ENCODE results near the gene FUS.
A peak's percentile ranks its signal among the peaks of the same experiment; 100 is the strongest.
"Not testable (repeated sequence)": the region's sequence is repeated elsewhere in the genome, so short reads cannot be mapped to it uniquely, and the experiment has no call there.

FUS gene

DNA sequence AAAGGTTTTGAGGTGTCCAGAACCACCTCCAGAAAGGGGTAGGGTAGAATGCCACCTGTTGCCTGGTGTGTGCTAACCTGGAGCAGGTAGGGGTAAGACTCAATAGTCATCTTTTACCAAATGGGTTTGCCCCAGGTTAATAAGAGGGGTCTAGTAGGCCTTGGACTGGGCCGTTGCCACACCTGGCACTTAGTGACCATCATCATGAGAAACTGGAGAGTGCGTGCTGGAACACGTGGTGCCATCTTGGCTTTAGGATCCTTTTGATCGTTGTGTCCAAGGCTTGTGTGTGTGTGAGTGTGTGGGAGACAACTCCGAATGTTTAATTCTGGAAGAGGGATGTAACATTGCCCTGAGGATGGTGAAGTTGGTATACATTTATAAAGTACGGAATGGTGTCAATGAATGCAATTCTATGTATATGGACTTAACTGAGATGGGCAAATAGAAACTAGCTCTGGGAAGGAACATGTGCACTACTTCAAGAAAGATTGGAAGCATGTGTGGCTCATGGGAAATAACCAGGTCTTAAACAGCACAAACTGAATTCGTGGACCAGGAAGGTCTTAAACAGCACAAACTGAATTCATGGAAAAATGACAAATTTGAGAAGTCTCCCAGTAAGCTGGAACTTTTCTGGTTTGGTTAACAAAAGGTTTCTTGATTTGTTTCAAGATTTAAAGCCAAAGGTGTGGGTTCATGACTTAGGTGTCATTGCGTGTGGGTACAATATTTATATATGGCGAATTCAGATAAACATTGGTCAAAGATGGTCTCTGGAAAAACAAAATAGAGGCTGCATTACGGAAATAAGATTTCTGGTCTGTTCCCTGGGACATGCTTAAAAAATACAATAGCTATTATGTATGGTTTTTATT, 7.2 kb downstream of the FUS start:
- DNase-seq (ENCODE audit: low spot score) = no peak

DNA sequence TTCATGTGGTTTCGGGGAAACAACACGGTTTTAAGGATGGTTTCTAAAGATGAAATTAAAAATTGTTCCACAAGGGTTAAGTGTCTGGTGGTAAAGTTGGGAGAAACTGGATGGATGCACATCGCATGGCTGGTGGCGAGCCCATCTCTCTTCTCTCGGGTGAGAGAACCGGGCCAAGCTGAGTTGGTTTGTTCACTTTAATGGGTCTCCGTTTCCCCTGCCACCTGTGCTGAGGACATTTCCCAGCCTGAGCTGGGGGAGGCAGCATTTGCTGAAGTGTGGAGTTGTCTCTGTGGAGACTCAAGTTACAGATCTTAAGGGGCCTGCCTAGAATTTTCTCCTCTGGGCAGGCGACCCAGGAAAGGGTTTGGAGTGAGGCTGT, 7.9 kb downstream of the FUS start:
- DNase-seq (ENCODE audit: low spot score) = no peak

- no peak for DNase-seq (ENCODE audit: low spot score)
Measured at GRCh38 chr16:31188450-31189411, 8.8 kb downstream of the FUS start.

DNA sequence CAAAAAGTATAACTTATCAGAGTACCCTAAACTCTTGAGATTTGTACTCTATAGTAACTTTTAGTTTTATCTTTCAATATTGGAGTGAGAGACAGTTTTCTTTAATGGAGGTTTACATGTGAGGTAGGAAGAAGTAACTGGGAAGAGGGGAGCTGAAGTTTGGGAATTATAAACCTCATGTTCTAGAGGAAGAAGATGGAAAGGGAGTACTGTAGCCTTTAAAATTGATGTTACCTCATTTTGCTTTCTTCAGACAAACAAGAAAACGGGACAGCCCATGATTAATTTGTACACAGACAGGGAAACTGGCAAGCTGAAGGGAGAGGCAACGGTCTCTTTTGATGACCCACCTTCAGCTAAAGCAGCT, 9.5 kb downstream of the FUS start:
- DNase-seq (ENCODE audit: low spot score) = no peak

DNA sequence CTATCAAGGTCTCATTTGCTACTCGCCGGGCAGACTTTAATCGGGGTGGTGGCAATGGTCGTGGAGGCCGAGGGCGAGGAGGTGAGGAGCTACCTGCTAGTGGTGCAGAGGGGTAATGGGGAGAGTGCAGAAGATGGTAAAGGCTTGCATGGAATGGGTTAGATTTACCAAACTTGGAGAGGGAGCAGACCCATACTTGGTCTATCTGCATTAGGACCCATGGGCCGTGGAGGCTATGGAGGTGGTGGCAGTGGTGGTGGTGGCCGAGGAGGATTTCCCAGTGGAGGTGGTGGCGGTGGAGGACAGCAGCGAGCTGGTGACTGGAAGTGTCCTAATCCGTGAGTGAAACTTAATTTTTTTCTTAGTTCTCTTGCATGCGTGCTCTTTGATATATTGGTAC, 10.1 kb downstream of the FUS start:
- no peak for DNase-seq (ENCODE audit: low spot score)

DNA sequence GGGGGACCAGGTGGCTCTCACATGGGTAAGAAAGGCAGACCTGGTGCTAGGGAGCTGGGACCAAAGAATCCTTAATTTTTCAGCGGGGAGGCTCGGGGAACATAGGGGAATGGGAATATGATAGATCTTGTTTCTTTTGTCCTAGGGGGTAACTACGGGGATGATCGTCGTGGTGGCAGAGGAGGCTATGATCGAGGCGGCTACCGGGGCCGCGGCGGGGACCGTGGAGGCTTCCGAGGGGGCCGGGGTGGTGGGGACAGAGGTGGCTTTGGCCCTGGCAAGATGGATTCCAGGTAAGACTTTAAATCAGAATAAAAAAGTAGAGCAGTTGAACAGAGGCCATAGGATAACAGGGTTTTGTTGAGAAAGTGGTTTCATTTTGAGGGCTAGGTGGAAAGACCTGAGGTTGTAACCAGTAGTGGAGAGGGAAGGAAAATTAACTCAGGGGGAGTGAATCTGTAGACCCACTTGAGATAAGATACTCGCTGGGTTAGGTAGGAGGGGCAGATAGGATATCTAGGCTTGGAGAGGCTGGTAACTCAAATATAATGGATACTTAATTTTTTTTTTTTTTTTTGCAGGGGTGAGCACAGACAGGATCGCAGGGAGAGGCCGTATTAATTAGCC, 11.0 kb downstream of the FUS start:
- DNase-seq (ENCODE audit: low spot score) = no peak

GRCh38 chr16:31191697-31192428, 11.9 kb downstream of the FUS start:
- no peak for DNase-seq (ENCODE audit: low spot score)

DNA sequence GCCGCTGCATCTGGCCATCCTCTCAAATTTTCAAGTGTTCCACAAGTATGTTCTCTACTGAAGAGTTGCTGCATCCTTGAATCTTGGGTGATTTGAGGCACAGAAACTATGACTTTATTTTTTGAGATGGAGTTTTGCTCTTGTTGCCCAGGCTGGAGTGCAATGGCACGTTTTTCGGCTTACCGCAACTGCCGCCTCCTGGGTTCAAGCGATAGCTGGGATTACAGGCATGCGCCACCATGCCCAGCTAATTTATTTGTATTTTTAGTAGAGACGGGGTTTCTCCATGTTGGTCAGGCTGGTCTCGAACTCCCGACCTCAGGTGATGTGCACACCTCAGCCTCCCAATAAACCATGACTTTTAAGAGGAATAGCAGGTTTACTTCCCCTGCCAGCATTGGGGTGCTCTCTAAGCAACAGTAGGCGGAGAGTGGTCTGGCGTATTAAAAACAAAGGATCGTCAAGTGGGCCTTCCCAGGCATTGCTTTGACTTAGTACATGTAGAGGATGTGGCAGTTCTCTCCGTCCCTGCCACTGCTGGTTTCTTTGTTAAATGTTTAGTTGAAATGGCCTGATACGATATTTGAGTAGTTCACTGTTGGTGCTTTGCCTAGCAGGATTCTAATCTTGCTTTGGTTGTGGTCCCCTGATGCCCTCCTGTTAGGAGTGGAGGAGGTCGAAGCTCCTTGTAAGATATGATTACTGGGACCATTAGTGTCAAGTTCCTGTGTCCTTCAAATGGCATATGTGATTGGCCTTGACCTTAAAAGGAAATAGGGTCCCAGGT, 13.1 kb downstream of the FUS start:
- DNase-seq (ENCODE audit: low spot score) = no peak

DNA sequence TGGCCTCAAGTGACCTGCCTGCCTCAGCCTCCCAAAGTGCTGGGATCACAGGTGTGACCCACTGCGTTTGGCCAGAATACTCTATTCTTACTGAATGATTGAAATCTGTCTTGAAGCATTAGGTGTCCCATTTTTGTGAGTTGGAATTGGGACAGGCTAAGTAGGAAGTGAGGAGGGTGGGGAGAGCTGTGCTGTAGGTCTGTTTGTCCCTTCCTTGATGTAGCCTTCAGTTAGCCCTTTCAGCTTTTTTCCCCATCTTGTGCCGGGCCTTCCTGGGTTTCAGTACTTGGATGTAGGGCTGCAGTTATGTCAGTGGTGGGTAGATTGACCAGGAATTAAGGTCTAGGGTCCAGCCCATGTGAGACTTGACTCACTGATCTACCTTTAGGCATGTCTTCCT, 13.9 kb downstream of the FUS start:
- DNase-seq (ENCODE audit: low spot score) = no peak

- no peak for DNase-seq (ENCODE audit: low spot score)
Measured at GRCh38 chr16:31194898-31195297, 15.0 kb downstream of the FUS start.

DNA sequence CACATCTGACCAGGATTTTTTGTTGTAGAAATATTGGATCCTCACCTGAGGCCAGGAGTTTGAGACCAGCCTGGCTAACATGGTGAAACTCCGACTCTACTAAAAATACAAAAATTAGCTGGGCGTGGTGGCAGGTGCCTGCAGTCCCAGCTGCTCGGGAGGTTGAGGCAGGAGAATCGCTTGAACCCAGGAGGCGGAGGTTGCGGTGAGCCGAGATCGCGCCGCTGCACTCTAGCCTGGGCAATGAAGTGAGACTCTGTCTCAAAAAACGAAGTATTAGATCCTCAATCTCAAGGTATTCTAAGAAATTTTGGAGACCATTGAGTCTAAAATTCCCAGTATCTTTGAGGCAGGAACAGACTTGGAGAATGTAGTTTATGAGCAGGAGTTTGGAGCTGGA, 15.9 kb downstream of the FUS start:
- DNase-seq (ENCODE audit: low spot score) = not testable (repeated sequence)

GRCh38 chr16:31196324-31197088, 16.6 kb downstream of the FUS start:
- no peak for DNase-seq (ENCODE audit: low spot score)

DNA sequence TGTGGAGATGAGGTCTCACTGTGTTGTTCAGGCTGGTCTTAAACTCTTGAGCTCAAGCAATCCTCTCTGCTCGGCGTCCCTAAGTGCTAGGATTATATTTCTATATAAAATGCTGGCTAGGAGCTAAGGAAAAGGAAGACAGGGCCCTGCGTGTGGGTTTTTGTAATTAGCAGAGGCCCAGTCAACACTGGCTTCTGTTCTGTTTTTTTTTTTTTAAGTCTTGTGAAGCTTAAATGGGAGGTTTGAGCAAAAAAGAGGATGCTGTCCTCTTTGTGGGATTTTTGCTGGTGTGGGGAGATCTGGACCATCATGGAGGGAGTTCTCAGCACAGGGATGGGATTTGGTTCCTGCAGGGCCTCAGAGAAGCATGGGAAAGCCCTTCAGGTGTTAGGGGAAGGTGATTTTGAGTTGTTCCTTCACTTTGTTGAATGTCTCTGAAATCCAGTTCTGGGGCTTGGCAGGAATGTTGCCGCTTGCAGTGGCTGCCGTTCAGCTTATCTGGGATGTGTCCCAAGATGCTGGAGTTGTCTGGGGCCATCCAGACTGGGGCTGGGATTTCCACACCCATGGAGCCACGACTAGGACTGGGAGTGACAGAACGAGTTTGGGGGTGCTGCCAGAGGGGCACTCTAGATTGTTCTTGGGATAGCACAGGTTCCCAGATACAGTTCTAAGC, 18.4 kb downstream of the FUS start:
- no peak for DNase-seq (ENCODE audit: low spot score)

GRCh38 chr16:31199430-31200041, 19.6 kb downstream of the FUS start:
- no peak for DNase-seq (ENCODE audit: low spot score)

DNA sequence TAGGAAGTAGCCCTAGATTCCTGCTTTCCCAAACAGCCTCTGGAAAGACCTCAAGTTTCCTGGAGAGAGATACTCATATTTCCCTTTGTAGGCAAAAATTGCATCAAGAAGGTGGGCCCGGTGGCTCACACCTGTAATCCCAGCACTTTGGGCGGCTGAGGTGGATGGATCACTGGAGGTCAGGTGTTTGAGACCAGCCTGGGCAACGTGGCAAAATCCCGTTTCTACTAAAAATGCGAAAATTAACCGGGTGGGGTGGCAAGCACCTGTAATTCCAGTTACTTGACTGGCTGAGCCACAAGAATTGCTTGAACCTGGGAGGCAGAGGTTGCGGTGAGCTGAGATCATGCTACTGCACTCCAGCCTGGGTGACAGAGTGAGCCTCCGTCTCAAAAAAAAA, 20.2 kb downstream of the FUS start:
- DNase-seq (ENCODE audit: low spot score) = not testable (repeated sequence)

- peak; percentile 51 for DNase-seq (ENCODE audit: low spot score)
Measured at GRCh38 chr16:31200821-31201568, 21.1 kb downstream of the FUS start.

GRCh38 chr16:31201582-31202413, 21.9 kb downstream of the FUS start:
- DNase-seq (ENCODE audit: low spot score) = peak; percentile 30

Data from CD4-positive, alpha-beta T cell treated with Interleukin-6 at 100 ng/mL for 8 hours (primary cell).